Measurements from ENCODE around the gene BBOX1. TPM values are rescaled to one million over a fixed set of nuclear protein-coding genes. Genes with fewer than 3 reads are reported as not detected.

The BBOX1 gene
- polyA plus RNA-seq, 3 donors = not detected

DNA sequence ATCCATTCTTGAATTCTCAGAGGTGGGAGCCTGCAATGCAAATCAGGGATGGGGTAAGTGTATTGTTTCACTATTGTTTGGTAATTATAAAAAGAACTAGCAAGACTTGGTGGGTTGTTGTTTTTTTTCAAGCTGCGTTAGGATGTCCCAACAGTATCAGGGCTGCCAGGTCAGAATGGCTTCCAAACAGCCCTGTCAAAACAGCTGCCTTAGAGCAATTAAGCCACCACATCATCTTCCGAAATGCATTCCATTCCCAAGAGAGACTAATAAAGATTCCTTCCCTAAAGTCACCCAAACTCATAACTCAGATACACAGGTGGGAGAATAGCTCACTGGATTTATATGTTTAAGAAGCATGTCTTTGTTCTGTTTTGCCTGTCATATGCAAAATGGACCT lies 23.5 kb downstream of the BBOX1 start:
- Histone ChIP-seq H3K4me3 (replicated peaks in 1 of 3; ENCODE audit: low read depth in 2 of 3, low read length in 3 of 3) (no peak overlapping the region), H3K79me2 (ENCODE audit: insufficient read depth, low read length) (no peaks in the 10 kb centered on the region), H3K4me1 (ENCODE audit: control insufficient read depth in 1 of 2, insufficient read depth in 2 of 2, low read length in 2 of 2) (no peaks in the 10 kb centered on the region), H3K9ac (ENCODE audit: insufficient read depth, low read length, poor library complexity, severe bottlenecking) (no peak overlapping the region), H2AFZ (ENCODE audit: insufficient read depth, low read depth, low read length, poor library complexity, severe bottlenecking) (no peak overlapping the region), H4K20me1 (ENCODE audit: insufficient read depth, low read length) (no peaks in the 10 kb centered on the region), H3K36me3 (replicated peaks in 1 of 2; ENCODE audit: control insufficient read depth in 1 of 2, insufficient read depth in 2 of 2, low read length in 2 of 2) (no peaks in the 10 kb centered on the region), H3K4me2 (replicated peaks; ENCODE audit: extremely low read depth, low read length, poor library complexity, severe bottlenecking) (no peak overlapping the region), H3K27me3 (ENCODE audit: control insufficient read depth in 2 of 2, insufficient read depth in 2 of 2, low read length in 2 of 2) (no peaks in the 10 kb centered on the region), H3K27ac (ENCODE audit: low read depth in 1 of 2, low read length in 2 of 2) (no peak overlapping the region), H3K9me3 (replicated peaks in 1 of 2; ENCODE audit: control insufficient read depth in 1 of 2, insufficient read depth in 1 of 2, low read length in 2 of 2) (peaks cover 0 to 9% of the 10 kb centered on the region in 2 donors)
- DNase-seq = no peak
- TF ChIP-seq, protein P1, sequence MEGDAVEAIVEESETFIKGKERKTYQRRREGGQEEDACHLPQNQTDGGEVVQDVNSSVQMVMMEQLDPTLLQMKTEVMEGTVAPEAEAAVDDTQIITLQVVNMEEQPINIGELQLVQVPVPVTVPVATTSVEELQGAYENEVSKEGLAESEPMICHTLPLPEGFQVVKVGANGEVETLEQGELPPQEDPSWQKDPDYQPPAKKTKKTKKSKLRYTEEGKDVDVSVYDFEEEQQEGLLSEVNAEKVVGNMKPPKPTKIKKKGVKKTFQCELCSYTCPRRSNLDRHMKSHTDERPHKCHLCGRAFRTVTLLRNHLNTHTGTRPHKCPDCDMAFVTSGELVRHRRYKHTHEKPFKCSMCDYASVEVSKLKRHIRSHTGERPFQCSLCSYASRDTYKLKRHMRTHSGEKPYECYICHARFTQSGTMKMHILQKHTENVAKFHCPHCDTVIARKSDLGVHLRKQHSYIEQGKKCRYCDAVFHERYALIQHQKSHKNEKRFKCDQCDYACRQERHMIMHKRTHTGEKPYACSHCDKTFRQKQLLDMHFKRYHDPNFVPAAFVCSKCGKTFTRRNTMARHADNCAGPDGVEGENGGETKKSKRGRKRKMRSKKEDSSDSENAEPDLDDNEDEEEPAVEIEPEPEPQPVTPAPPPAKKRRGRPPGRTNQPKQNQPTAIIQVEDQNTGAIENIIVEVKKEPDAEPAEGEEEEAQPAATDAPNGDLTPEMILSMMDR (IDR thresholded peaks at IDR 0.05) = no peak
- peaks cover 0 to 2% (median 0%) of the 10 kb centered on the region in 3 donors for H3K27me3 Mint-ChIP-seq (ENCODE audit: low read depth in 3 of 3)
- no peak overlapping the region for H3K27ac Mint-ChIP-seq
- 100% methylated on average over 1 of the region's 2 CpGs for WGBS (ENCODE audit: insufficient coverage)
- intact Hi-C loops (cut with micrococcal nuclease) = no loop called here
- no peaks in the 10 kb centered on the region for H3K4me1 Mint-ChIP-seq
- H3K4me3 Mint-ChIP-seq = no peak overlapping the region
- H3K36me3 Mint-ChIP-seq = no peaks in the 10 kb centered on the region
- peaks cover 0 to 10% (median 3%) of the 10 kb centered on the region in 7 donors for H3K9me3 Mint-ChIP-seq

DNA sequence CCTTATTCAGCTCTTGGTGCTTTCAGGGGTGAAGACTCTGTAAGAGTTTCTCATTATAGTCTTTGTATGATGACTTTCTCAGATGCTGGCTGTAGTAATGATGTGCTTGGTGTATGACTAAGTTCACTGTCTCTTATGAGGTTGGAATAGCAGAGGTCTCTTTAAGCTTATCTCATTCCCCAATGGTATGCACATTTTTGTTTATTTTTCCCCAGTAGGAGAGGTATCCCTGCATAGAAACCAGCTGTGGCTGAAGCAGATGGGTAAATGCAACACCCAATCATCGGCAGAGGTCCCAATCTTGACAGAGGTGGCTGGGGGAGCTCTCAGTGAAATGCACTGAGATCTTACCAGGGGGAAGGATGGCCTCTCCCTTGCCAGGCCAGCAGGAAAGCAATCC lies 34.6 kb downstream of the BBOX1 start:
- intact Hi-C loops (cut with micrococcal nuclease) = no loop called here
- H3K4me1 ChIP-seq (ENCODE audit: control insufficient read depth in 1 of 2, insufficient read depth in 2 of 2, low read length in 2 of 2) = no peaks in the 10 kb centered on the region
- no peaks in the 10 kb centered on the region for H3K27me3 ChIP-seq (ENCODE audit: control insufficient read depth in 2 of 2, insufficient read depth in 2 of 2, low read length in 2 of 2)
- H3K36me3 ChIP-seq (replicated peaks in 1 of 2; ENCODE audit: control insufficient read depth in 1 of 2, insufficient read depth in 2 of 2, low read length in 2 of 2) = no peaks in the 10 kb centered on the region
- no peaks in the 10 kb centered on the region for H3K79me2 ChIP-seq (ENCODE audit: insufficient read depth, low read length)
- no peaks in the 10 kb centered on the region for H4K20me1 ChIP-seq (ENCODE audit: insufficient read depth, low read length)
- no peak overlapping the region for H3K4me2 ChIP-seq (replicated peaks; ENCODE audit: extremely low read depth, low read length, poor library complexity, severe bottlenecking)
- TF ChIP-seq, protein P1 (IDR thresholded peaks at IDR 0.05) = no peak
- WGBS (ENCODE audit: insufficient coverage) = 80% methylated on average over 1 of the region's 1 CpG
- H2AFZ ChIP-seq (ENCODE audit: insufficient read depth, low read depth, low read length, poor library complexity, severe bottlenecking) = no peak overlapping the region
- H3K9me3 ChIP-seq (replicated peaks in 1 of 2; ENCODE audit: control insufficient read depth in 1 of 2, insufficient read depth in 1 of 2, low read length in 2 of 2) = peaks cover 0 to 4% of the 10 kb centered on the region in 2 donors
- no peak for DNase-seq
- Mint-ChIP-seq H3K36me3 (no peaks in the 10 kb centered on the region), H3K27me3 (ENCODE audit: low read depth in 3 of 3) (no peaks in the 10 kb centered on the region), H3K27ac (no peak overlapping the region), H3K9me3 (peaks cover 0 to 10% (median 8%) of the 10 kb centered on the region in 7 donors), H3K4me3 (no peak overlapping the region), H3K4me1 (no peaks in the 10 kb centered on the region)
- no peak overlapping the region for H3K27ac ChIP-seq (ENCODE audit: low read depth in 1 of 2, low read length in 2 of 2)
- H3K4me3 ChIP-seq (replicated peaks in 1 of 3; ENCODE audit: low read depth in 2 of 3, low read length in 3 of 3) = no peak overlapping the region
- H3K9ac ChIP-seq (ENCODE audit: insufficient read depth, low read length, poor library complexity, severe bottlenecking) = no peak overlapping the region

Data from CD14-positive monocyte (primary cell).